VCaP (cell line): ENCODE results near the gene LDHA.

Source experiments
- H3K27ac ChIP-seq: fragments of 450-650 bp; 2 replicates; pipeline ENCODE4 v1.5.1; 2017
- TF ChIP-seq, protein P1 (sequence below): fragments of 450-650 bp; conservative IDR thresholded peaks from 2 replicates; pipeline ENCODE4 v1.5.1; 2017; ENCODE audit warnings: mild to moderate bottlenecking, moderate library complexity

Gene LDHA

GRCh38 chr11:18455686-18456372, 61.5 kb downstream of the LDHA start, which contains the start of gene LDHAL6A:
LDHAL6A (plus strand) TSS chr11:18455856; CDS start chr11:18456681, 825 bp downstream.
- H3K27ac ChIP-seq, result peak within 1 kb of the TSS; percentile 25; the same call in 1 of the 2 replicates
- TF ChIP-seq, protein P1, sequence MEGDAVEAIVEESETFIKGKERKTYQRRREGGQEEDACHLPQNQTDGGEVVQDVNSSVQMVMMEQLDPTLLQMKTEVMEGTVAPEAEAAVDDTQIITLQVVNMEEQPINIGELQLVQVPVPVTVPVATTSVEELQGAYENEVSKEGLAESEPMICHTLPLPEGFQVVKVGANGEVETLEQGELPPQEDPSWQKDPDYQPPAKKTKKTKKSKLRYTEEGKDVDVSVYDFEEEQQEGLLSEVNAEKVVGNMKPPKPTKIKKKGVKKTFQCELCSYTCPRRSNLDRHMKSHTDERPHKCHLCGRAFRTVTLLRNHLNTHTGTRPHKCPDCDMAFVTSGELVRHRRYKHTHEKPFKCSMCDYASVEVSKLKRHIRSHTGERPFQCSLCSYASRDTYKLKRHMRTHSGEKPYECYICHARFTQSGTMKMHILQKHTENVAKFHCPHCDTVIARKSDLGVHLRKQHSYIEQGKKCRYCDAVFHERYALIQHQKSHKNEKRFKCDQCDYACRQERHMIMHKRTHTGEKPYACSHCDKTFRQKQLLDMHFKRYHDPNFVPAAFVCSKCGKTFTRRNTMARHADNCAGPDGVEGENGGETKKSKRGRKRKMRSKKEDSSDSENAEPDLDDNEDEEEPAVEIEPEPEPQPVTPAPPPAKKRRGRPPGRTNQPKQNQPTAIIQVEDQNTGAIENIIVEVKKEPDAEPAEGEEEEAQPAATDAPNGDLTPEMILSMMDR, result no peak

DNA sequence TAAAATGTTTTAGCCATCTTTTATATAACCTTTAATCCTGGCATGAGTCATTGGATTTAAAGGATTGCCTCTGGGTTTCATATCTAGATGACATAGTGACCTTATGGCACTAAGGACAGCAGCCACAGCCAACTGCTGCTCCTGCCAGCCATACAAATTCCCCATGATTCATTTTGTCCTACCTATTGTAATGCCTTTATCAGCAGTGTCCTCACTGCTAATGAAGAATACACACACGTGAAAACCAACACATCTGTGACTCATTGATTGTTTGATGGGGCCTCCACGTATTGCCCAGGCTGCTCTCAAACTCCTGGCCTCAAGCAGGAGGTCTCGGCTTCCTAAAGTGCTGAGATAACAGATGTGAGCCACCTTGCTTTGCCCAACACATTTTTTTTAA, 63.1 kb downstream of the LDHA start:
- H3K27ac ChIP-seq, result peak overlapping the region; percentile 25; the same call in 1 of the 2 replicates
- TF ChIP-seq, protein P1, result no peak
